Stomach (tissue), 4 donors: ENCODE measurements around the gene HADH.

ENCODE experiments used
- POLR2A ChIP-seq, 4 donors: fragments of 450-650 bp; IDR thresholded peaks; one replicate each; pipeline ENCODE4 v1.6.1; 2016; ENCODE audit warnings: antibody characterized with exemption in 4 of 4, control low read depth in 2 of 4, mild to moderate bottlenecking in 1 of 4, moderate library complexity in 1 of 4
- POLR2AphosphoS5 ChIP-seq, 3 donors: sonication (generic); formaldehyde crosslinking; IDR thresholded peaks; one replicate each; pipeline ENCODE4 v1.6.1; 2016; ENCODE audit warnings: antibody characterized with exemption in 3 of 3
- TF ChIP-seq, protein P1 (sequence below), 7 experiments: fragments of 450-650 bp in 4 of 7; fragments of 200-600 bp in 3 of 7; sonication (generic) in 3 of 7; IDR thresholded peaks; one replicate each; pipeline ENCODE4 v1.5.1; 2016 to 2019; ENCODE audit warnings: antibody characterized with exemption in 7 of 7, control low read depth in 2 of 7, mild to moderate bottlenecking in 1 of 7

DNA sequence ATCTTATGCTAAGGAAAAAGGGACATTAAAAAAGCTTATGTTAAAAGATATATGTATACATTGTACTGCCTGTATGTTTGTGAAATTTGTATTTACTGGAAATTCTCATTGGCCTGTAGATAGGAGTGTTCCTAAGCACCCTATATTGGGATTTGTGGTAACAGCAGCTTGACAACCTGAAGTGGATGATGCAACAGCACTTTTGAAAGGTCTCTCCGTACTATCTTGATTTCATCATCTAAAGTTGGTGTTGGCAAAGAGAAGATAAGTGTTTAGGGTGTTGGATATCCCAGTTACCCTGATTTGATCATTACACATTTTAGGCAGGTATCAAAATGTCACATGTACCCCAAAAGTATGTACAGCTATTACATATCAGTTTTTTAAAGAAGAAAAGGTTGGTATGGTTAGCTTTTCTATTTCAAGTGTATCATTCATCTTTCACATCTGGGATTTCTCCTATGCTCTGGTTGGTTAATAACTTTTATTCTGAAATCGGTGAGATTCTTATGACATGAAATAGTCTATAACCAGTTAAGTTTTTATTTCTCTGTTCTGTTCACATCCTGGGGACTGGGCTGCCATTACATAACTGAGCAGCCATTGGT is 10.3 kb downstream of the HADH start:
- TF ChIP-seq, protein P1, sequence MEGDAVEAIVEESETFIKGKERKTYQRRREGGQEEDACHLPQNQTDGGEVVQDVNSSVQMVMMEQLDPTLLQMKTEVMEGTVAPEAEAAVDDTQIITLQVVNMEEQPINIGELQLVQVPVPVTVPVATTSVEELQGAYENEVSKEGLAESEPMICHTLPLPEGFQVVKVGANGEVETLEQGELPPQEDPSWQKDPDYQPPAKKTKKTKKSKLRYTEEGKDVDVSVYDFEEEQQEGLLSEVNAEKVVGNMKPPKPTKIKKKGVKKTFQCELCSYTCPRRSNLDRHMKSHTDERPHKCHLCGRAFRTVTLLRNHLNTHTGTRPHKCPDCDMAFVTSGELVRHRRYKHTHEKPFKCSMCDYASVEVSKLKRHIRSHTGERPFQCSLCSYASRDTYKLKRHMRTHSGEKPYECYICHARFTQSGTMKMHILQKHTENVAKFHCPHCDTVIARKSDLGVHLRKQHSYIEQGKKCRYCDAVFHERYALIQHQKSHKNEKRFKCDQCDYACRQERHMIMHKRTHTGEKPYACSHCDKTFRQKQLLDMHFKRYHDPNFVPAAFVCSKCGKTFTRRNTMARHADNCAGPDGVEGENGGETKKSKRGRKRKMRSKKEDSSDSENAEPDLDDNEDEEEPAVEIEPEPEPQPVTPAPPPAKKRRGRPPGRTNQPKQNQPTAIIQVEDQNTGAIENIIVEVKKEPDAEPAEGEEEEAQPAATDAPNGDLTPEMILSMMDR (IDR thresholded peaks at IDR 0.05), result no peak
- TF ChIP-seq POLR2A (IDR thresholded peaks at IDR 0.05) (no peak), POLR2AphosphoS5 (IDR thresholded peaks at IDR 0.05) (no peak)
